ENCODE data around the gene NUP43.

GRCh38 chr6:149750136-149750609 is 3.8 kb upstream of the NUP43 start:
- TF ChIP-seq EGR1 (IDR thresholded peaks at IDR 0.05; ENCODE audit: borderline replicate concordance in 1 of 2, low read depth in 2 of 2, low read length in 2 of 2) = no peak
- TF ChIP-seq SMAD1 (IDR thresholded peaks at IDR 0.05; ENCODE audit: low read depth, partially characterized antibody) = no peak
- TF ChIP-seq, protein P1, sequence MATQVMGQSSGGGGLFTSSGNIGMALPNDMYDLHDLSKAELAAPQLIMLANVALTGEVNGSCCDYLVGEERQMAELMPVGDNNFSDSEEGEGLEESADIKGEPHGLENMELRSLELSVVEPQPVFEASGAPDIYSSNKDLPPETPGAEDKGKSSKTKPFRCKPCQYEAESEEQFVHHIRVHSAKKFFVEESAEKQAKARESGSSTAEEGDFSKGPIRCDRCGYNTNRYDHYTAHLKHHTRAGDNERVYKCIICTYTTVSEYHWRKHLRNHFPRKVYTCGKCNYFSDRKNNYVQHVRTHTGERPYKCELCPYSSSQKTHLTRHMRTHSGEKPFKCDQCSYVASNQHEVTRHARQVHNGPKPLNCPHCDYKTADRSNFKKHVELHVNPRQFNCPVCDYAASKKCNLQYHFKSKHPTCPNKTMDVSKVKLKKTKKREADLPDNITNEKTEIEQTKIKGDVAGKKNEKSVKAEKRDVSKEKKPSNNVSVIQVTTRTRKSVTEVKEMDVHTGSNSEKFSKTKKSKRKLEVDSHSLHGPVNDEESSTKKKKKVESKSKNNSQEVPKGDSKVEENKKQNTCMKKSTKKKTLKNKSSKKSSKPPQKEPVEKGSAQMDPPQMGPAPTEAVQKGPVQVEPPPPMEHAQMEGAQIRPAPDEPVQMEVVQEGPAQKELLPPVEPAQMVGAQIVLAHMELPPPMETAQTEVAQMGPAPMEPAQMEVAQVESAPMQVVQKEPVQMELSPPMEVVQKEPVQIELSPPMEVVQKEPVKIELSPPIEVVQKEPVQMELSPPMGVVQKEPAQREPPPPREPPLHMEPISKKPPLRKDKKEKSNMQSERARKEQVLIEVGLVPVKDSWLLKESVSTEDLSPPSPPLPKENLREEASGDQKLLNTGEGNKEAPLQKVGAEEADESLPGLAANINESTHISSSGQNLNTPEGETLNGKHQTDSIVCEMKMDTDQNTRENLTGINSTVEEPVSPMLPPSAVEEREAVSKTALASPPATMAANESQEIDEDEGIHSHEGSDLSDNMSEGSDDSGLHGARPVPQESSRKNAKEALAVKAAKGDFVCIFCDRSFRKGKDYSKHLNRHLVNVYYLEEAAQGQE (IDR thresholded peaks at IDR 0.05; ENCODE audit: low read depth, low read length) = no peak
- no peak for TF ChIP-seq KDM1A (IDR thresholded peaks at IDR 0.05; ENCODE audit: borderline replicate concordance)
- no peak for TF ChIP-seq RUNX3 (IDR thresholded peaks at IDR 0.05; ENCODE audit: low read length)
- TF ChIP-seq, protein P2, sequence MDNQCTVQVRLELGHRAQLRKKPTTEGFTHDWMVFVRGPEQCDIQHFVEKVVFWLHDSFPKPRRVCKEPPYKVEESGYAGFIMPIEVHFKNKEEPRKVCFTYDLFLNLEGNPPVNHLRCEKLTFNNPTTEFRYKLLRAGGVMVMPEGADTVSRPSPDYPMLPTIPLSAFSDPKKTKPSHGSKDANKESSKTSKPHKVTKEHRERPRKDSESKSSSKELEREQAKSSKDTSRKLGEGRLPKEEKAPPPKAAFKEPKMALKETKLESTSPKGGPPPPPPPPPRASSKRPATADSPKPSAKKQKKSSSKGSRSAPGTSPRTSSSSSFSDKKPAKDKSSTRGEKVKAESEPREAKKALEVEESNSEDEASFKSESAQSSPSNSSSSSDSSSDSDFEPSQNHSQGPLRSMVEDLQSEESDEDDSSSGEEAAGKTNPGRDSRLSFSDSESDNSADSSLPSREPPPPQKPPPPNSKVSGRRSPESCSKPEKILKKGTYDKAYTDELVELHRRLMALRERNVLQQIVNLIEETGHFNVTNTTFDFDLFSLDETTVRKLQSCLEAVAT (IDR thresholded peaks at IDR 0.05) = no peak; the same call in 1 of the 2 replicates
- TF ChIP-seq POLR2A (IDR thresholded peaks at IDR 0.05; ENCODE audit: low read depth, low read length) = no peak
- TF ChIP-seq ASH2L (IDR thresholded peaks at IDR 0.05; ENCODE audit: borderline replicate concordance, low read depth) = no peak

Data from GM12878 (cell line).